Endothelial cell of umbilical vein (primary cell): ENCODE results near the gene PRDM8.

Source experiments
- CTCF ChIP-seq, 2 donors: IDR thresholded peaks; 1 replicate in 1 of 2; 2 replicates in 1 of 2; pipeline ENCODE4 v1.5.1; 2011; ENCODE audit warnings: low read length in 2 of 2, mild to moderate bottlenecking in 2 of 2, moderate library complexity in 2 of 2, control low read depth in 1 of 2, inconsistent platforms in 1 of 2, low read depth in 1 of 2; ENCODE audit not compliant: insufficient read depth in 1 of 2; ENCODE audit errors: extremely low read depth in 1 of 2
- POLR2A ChIP-seq: IDR thresholded peaks from 2 replicates; pipeline ENCODE4 v1.6.1; 2012; ENCODE audit warnings: low read depth, mild to moderate bottlenecking, control low read depth, low read length
- POLR2AphosphoS5 ChIP-seq: IDR thresholded peaks from 2 replicates; pipeline ENCODE4 v1.6.1; 2012; ENCODE audit warnings: low read depth, mild to moderate bottlenecking, control low read depth, low read length, moderate library complexity; ENCODE audit not compliant: insufficient read depth

- TF ChIP-seq POLR2A (no peak), CTCF (IDR thresholded peaks at IDR 0.05; ENCODE audit: extremely low read depth in 1 of 2, insufficient read depth in 1 of 2, low read depth in 1 of 2, low read length in 2 of 2) (no peak), POLR2AphosphoS5 (no peak)
These were observed 4.4 kb upstream of the PRDM8 start for GRCh38 chr4:80192937-80193336.
